LNCAP (cell line): ENCODE measurements around the gene ZFR2.
A peak's percentile ranks its signal among the peaks of the same experiment; 100 is the strongest.

Experiments
- CTCF ChIP-seq: fragments of 450-650 bp; IDR thresholded peaks from 2 replicates; pipeline ENCODE4 v1.5.1; 2017; ENCODE audit warnings: mild to moderate bottlenecking

Gene ZFR2

DNA sequence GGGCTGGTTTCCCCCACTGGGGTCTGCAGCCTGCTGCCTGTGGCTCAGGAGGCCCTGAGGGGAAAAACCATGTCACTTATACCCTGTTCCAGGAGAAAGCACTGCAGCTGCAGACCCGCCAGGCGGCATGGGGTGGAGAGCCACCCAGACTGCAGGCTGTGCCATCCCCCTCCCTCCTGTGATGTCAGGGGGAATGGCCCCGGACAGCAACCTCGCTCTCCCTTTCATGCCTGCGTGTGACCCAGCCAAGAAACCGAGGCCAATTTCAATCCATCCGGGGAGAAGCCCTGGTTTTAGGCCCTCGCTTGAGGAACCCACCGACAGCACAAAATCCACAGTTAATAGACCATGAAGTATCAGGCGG, 45.5 kb downstream of the ZFR2 start:
- TF ChIP-seq CTCF: no peak

DNA sequence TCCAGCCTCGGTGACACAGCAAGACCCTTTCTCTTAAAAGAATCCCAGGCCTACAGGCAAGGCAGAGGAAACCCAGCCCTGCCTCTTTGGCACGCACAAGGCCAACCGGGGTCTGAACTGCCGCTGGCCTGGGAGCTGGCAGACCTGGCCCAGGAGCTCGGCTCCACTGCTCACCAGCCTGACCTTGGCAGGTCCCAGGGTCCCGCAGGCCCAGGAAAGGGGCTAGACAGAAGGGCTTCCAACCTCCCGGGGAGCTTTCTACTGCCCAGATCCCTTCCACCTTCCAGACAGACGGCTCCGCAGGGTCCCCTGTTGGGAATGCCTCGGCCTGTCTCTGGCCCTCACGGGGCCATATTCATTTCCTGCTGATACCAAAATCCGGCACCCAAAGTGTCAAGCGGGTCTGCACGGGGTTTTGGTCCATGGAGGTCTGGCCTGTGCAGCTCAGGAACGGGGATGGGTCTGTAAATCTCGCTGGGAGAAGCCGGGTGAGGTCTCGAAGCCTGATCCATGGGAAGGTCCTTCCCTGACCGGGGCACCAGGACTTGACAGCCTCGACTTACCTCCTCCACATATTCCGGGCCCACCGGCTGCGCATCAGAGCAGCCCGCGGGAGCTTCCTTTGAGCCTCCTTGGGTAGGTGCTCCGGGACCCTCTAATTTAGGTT, 46.0 kb downstream of the ZFR2 start:
- no peak for TF ChIP-seq CTCF

GRCh38 chr19:3821857-3822364, 46.9 kb downstream of the ZFR2 start:
- peak; percentile 100 for TF ChIP-seq CTCF

- TF ChIP-seq CTCF: no peak
Measured at GRCh38 chr19:3821156-3821555, 47.7 kb downstream of the ZFR2 start.

DNA sequence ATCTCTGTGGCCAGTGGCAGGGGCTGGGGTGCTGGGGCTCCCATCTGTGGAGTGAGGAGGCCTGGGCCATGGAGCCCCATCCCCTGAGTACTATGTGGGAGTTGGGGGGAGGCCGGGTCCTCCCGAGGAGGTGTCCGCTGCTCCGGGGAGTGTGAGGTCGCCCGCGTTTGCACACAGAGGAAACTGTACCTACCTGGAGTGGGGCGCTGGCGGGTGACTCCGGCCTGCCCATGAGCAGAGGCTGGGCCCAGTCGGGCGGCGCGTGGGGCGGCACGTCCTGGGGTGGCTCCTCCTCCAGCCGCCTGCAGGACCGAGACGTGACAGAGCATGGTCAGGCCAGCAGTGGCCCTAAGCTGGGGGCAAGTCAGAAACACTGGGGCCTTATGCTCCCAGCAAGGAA, 48.8 kb downstream of the ZFR2 start:
- TF ChIP-seq CTCF: no peak

- TF ChIP-seq CTCF: no peak
Measured at GRCh38 chr19:3818918-3819317, 49.9 kb downstream of the ZFR2 start.

DNA sequence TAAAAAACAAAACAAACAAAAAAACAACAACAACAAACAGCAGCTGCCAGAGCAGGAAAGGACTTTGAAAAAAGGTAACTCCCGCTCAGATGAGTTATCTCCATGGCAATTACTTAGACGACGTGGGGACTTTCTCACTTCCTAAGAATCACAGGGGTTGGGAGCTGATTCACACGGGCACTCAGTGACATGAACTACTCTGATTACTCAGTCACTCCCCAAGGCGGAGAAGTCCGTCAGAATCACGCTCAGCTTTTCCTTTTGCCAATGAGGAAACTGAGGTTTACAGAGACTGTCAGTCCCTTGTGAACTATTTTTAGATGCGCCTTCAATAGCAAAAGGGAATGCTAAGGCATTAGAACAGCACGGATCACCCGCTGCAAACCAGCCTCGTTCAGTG, 50.4 kb downstream of the ZFR2 start:
- TF ChIP-seq CTCF: no peak

DNA sequence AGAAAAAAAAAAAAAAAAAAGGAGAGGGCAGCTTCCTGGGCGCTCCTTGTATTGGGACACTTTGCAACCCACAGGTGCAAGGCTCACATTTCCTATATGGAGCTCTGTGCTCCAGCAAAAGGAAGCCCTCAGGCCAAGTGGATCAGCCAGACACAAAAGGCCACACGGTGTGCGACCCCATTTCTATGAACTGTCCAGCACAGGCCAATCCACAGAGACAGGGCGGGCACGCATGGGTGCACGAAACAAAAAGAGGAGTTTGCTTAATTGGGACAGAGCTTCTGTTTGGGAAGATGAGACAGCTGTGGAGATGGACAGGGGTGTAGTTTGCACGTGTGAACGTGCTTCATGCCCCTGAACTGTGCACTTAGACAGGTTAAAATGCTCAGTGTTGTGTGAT, 51.1 kb downstream of the ZFR2 start:
- TF ChIP-seq CTCF: no peak
